ENCODE measurements around the gene ENTPD6.

ENTPD6 gene

GRCh38 chr20:25197870-25198190, 2.3 kb downstream of the ENTPD6 start:
- ATAC-seq, result no peak
- TF ChIP-seq BACH2 (CRISPR knock-in tag; IDR thresholded peaks at IDR 0.05; ENCODE audit: borderline replicate concordance) (no peak), SNAI2 (CRISPR knock-in tag; IDR thresholded peaks at IDR 0.05) (no peak), RARB (CRISPR knock-in tag; IDR thresholded peaks at IDR 0.05) (no peak), ZFP3 (CRISPR knock-in tag; IDR thresholded peaks at IDR 0.05) (no peak), GLIS3 (CRISPR knock-in tag; IDR thresholded peaks at IDR 0.05) (no peak), ZNF8 (CRISPR knock-in tag; IDR thresholded peaks at IDR 0.05) (no peak), CSRNP3 (CRISPR knock-in tag; IDR thresholded peaks at IDR 0.05) (no peak), PATZ1 (CRISPR knock-in tag; IDR thresholded peaks at IDR 0.05; ENCODE audit: borderline replicate concordance) (no peak), OSR1 (CRISPR knock-in tag; IDR thresholded peaks at IDR 0.05) (no peak), TOX (CRISPR knock-in tag; IDR thresholded peaks at IDR 0.05; ENCODE audit: borderline replicate concordance) (no peak), ZC3H10 (CRISPR knock-in tag; IDR thresholded peaks at IDR 0.05) (no peak), POU6F1 (CRISPR knock-in tag; IDR thresholded peaks at IDR 0.05; ENCODE audit: borderline replicate concordance, low read depth) (no peak), ZFP30 (CRISPR knock-in tag; IDR thresholded peaks at IDR 0.05) (no peak)

GRCh38 chr20:25198663-25199383, 3.3 kb downstream of the ENTPD6 start:
- TF ChIP-seq BACH2 (CRISPR knock-in tag; IDR thresholded peaks at IDR 0.05; ENCODE audit: borderline replicate concordance) (no peak), ZC3H10 (CRISPR knock-in tag; IDR thresholded peaks at IDR 0.05) (no peak), ISL1 (CRISPR knock-in tag; IDR thresholded peaks at IDR 0.05) (no peak), SNAI2 (CRISPR knock-in tag; IDR thresholded peaks at IDR 0.05) (no peak), TOX (CRISPR knock-in tag; IDR thresholded peaks at IDR 0.05; ENCODE audit: borderline replicate concordance) (no peak), ESRRG (CRISPR knock-in tag; IDR thresholded peaks at IDR 0.05) (no peak), GLIS3 (CRISPR knock-in tag; IDR thresholded peaks at IDR 0.05) (no peak), ZFP30 (CRISPR knock-in tag; IDR thresholded peaks at IDR 0.05) (no peak), CSRNP3 (CRISPR knock-in tag; IDR thresholded peaks at IDR 0.05) (no peak), PATZ1 (CRISPR knock-in tag; IDR thresholded peaks at IDR 0.05; ENCODE audit: borderline replicate concordance) (no peak), RARB (CRISPR knock-in tag; IDR thresholded peaks at IDR 0.05) (no peak), ZNF565 (CRISPR knock-in tag; conservative IDR thresholded peaks at IDR 0.05; ENCODE audit: low read depth) (no peak), OSR1 (CRISPR knock-in tag; IDR thresholded peaks at IDR 0.05) (no peak), ZNF8 (CRISPR knock-in tag; IDR thresholded peaks at IDR 0.05) (no peak), CREB5 (CRISPR knock-in tag; IDR thresholded peaks at IDR 0.05; ENCODE audit: low read depth) (no peak)

More at GRCh38 chr20:25198663-25199383, 3.3 kb downstream of the ENTPD6 start:
- no peak for ATAC-seq
